Choroid plexus epithelial cell (primary cell): ENCODE measurements around the gene CDC42EP3.

Experiments
- DNase-seq: peaks from one replicate; pipeline ENCODE4 v3.0.0-alpha.2; 2010; ENCODE audit warnings: low read depth
- H3K4me3 ChIP-seq: 2 replicates; pipeline ENCODE4 v1.5.1; 2011; ENCODE audit warnings: low read depth, mild to moderate bottlenecking, control low read depth, low read length, moderate library complexity
- TF ChIP-seq, protein P1 (sequence below): conservative IDR thresholded peaks from 2 replicates; pipeline ENCODE4 v1.5.1; 2011; ENCODE audit warnings: low read depth, mild to moderate bottlenecking, control low read depth, inconsistent platforms, low read length, moderate library complexity

CDC42EP3 gene

DNA sequence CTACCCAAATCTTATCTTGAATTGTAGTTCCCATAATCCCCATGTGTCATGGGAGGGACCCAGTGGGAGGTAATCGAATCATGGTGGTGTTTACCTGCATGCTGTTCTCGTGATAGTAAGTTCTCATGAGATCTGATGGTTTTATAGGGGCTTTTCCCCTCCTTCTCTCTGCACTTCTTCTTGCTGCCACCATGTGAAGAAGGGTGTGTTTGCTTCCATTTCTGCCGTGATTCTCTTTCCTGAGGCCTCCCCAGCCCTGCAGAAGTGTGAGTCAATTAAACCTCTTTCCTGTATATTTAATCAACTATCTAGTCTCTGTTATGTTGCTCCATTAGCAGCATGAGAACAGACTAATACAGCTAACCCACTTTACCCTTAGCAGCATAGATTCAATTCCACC is 37.6 kb downstream of the CDC42EP3 start:
- TF ChIP-seq, protein P1, sequence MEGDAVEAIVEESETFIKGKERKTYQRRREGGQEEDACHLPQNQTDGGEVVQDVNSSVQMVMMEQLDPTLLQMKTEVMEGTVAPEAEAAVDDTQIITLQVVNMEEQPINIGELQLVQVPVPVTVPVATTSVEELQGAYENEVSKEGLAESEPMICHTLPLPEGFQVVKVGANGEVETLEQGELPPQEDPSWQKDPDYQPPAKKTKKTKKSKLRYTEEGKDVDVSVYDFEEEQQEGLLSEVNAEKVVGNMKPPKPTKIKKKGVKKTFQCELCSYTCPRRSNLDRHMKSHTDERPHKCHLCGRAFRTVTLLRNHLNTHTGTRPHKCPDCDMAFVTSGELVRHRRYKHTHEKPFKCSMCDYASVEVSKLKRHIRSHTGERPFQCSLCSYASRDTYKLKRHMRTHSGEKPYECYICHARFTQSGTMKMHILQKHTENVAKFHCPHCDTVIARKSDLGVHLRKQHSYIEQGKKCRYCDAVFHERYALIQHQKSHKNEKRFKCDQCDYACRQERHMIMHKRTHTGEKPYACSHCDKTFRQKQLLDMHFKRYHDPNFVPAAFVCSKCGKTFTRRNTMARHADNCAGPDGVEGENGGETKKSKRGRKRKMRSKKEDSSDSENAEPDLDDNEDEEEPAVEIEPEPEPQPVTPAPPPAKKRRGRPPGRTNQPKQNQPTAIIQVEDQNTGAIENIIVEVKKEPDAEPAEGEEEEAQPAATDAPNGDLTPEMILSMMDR, result no peak
- H3K4me3 ChIP-seq, result no peak overlapping the region
- DNase-seq, result no peak

DNA sequence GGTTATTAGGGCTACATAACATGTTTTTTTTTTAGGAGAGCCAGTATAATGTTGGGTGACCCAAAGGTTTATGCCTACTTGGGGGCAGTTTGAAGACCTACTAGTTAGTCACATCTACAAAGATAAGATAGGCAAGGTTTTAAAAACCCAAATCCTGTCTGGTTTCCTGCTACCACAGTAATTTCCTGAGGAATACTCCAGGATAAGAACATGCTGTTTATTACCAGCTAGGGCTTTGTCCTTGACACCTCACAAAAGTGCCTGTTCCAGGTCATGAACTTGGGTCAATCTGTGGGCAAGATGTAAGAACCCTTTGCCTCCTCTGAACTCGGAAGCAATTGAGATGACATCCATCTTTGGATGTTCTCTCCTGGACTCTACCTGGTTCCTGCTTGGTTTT is 38.2 kb downstream of the CDC42EP3 start:
- TF ChIP-seq, protein P1, result no peak
- DNase-seq, result no peak
- H3K4me3 ChIP-seq, result no peak overlapping the region

DNA sequence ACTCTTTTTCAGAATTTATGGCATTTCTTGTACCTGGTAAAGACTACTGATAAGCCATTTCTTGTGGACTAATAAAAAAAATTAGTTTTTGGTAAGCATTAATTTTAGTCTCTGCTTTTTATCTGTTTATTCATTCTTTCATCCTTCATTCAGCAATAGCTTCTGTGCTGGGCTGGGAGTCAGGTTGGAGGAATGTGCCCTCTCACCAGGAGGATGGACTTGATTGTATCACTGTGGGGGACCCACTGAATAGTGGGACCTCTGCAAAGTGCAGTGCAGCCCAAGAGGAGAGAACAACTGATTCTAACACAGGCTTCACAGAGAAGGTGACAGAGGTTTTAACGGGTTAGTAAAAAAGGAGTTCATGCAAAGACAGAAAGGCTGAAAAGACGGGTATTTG is 39.1 kb downstream of the CDC42EP3 start:
- DNase-seq, result peak; percentile 62
- TF ChIP-seq, protein P1, result no peak
- no peak overlapping the region for H3K4me3 ChIP-seq

DNA sequence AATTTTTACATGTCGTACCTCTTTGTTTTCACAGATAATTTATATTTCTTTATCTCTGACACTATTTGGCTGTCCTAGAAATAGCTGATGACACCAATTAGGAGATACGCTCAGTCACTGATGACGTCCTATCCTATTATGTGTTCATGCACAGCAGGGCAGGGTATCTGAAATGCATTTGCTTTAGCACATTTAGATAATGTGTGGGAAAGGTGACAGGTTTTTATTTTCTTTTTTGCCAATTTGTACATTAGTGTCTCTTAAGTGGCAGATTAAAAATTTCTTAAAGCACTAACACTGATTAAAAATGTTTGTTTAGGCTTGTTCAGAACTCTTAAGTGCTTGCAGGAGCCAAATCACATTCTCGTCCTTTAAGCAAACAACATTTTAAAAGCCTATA is 39.7 kb downstream of the CDC42EP3 start:
- TF ChIP-seq, protein P1, result no peak
- no peak overlapping the region for H3K4me3 ChIP-seq
- no peak for DNase-seq

DNA sequence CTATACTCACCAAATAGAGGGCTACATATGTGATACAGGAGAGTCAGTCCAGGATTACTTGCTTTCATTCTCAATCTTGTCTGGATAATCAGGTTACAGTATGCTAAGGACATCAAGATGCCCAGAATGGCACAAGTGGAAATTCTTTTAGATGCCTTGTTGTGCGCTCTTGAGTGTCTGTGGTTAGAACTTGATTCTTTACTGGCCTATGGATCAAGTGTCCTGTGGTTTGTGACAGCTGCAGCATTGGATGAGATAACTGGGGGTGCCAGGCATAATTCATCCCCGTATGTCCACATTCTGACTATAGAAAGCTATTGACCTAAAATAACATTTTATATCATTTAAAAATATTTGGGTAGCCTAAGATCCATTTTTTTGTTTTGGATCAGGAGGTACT is 40.1 kb downstream of the CDC42EP3 start:
- no peak for DNase-seq
- TF ChIP-seq, protein P1, result no peak
- H3K4me3 ChIP-seq, result no peak overlapping the region

DNA sequence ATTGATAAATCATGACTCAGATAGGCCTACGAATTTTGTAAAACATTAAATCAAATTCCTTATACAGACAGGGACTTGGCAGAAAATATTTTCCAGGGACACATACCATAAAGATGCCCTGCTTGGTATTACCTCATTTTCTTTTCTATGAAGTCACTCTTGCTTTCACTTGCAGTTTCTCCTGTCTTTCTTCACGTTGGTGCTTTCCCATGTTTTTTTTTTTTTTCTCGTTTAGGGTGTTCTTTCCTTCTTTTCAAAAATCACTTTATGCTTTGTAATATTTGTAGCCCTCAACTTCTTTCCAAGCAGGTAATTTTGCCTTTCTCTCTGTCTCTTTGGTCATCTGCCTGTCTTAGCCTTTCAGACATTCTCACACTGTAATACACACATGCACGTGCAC is 40.7 kb downstream of the CDC42EP3 start:
- H3K4me3 ChIP-seq, result no peak overlapping the region
- DNase-seq, result no peak
- TF ChIP-seq, protein P1, result no peak

DNA sequence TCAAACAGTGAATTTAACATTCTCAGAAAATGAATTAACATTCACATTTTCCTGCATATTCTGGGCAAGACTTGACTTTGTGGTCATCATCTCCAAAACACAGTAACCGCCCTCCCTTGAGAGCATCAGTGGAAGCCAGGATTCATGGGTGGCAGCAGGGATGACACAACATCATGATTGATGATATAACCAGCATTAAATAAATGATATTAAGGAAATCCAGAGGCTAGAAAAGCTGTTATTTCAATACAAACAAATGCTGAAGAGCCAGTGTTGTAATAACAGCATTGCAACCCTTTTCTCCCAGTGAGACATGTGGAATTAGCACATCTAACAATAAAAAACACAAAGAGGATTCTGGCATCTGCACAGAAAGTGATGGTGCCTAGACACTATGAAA is 41.1 kb downstream of the CDC42EP3 start:
- H3K4me3 ChIP-seq, result no peak overlapping the region
- TF ChIP-seq, protein P1, result no peak
- DNase-seq, result no peak
